Amniotic stem cell (primary cell): ENCODE results near the gene GRK1.

Experiments used
- DNase-seq: peaks from one replicate; lab custom pipeline; 2025; lab: John Stamatoyannopoulos, UW

Gene GRK1

GRCh38 chr13:113775451-113776145, 108.6 kb downstream of the GRK1 start:
- no peak for DNase-seq

- DNase-seq: no peak
These were observed 109.5 kb downstream of the GRK1 start for GRCh38 chr13:113776231-113777125.

DNA sequence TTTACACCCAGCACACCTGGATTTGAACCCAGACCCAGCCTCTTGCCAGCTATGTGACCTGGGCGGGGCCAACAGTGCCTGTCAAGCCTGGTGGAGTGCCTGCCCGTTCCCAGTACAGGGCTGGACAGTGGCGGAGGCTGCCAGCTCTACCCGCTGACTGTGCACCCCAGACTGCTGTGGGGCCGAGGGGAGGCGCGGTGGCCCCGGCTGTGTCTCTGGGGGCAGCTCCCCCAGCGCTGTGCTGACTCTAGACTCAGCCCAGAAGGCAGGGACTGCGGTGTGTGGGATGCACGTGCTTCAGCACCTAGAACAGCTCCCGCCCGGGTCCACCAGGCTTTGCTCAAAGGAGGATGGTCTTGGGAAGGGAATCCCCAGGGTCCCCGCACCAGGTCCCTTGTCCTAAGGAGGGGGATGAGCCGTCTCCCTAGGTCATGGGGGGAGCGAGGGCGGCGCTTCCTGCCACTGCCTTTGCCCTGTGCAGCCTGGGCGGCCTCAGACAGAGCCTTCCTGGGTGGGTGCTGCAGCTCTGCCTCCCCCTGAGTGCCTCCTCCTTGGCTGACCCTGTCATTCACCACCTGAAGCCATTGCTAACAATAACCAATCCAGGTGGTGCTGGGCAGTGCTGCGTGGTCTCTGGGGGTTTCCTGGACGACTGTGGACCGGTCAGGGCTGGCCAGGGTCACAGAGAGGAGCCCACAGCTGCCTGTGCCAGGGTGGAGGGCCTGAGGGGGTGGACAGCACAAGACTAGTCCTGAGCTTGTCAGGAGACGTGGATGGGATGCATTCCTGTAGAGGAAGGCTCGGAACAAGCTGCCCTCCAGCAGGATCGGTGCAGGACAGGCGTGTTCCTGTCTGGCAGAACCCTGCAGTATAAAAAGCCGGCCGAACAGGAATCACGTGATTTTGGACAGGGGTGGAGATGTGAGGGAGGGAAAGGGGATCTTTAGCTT, 110.6 kb downstream of the GRK1 start:
- no peak for DNase-seq

GRCh38 chr13:113781571-113781970, 114.6 kb downstream of the GRK1 start:
- no peak for DNase-seq

DNA sequence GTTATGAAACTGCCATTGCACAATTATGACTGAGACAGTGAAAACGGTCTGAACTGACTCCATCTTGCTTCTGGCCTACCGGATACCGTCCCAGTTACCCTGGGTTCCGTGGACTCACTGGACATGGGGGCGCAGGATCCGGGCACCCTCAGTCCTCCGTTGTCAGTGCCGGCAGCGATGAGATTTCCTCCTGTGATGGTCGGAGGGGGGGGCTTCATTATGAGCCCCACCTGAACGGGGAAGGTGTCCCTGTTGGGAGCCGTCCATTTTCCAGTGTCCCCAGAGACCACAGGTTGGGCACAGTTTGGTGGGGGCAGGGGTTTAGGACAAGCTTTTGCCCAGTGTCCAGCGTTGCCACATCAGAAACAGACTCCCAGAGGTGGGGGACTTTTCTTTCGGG, 115.5 kb downstream of the GRK1 start:
- no peak for DNase-seq

- no peak for DNase-seq
These were observed 116.3 kb downstream of the GRK1 start for GRCh38 chr13:113783200-113783881.

DNA sequence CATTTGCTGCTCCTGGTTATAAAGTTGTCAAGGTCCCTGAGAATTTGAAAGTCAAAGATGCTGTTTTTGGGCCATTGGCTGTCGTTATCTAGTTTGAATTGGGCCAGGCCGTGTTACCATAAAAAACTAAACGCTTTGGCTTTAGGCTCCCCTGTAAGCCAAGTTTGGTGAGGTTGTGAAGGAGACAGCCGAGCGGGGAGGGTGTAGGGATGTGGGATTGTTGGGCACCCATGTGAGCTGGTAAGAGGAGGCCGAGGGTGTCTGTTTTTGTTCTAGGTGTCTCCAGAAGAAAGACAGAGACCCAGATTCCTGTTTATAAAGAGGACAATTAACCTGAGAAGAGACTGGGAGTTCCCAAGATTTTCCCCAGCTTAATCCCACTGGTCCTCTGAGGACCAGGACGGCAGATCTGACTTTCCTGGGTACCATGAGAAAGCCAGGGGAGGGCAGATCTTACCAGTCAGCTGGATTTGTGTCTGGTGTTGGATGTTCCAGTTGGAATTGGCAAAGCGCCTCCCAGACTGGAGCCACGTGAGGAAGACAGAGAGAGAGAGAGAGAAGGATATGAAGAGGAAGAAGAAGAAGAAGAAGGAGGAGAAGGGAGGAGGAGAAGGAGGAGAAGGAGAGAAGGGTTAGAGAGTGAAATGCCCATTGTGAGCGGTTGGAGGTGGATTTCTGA, 117.1 kb downstream of the GRK1 start:
- DNase-seq: no peak

DNA sequence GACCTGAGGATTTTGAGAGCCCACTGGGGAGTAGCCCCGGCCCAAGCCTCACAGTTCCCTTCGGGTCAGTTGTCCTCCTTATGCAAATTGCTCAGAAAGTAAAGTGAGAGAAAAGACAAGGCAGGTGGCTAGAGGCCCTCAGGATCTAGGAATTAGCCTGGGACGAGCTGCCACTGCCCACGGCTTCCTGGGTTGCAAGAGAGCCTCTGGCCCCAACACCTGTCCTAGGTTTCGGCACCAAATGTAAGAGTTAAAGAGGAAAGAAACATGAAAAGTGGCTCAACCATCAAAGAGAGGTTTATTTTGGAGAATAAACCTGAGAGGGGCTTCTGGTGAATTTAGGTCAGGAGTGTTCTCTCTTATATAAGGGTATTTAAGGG, 117.6 kb downstream of the GRK1 start:
- no peak for DNase-seq

GRCh38 chr13:113785051-113786010, 118.3 kb downstream of the GRK1 start:
- DNase-seq: no peak

- DNase-seq: no peak
These were observed 119.3 kb downstream of the GRK1 start for GRCh38 chr13:113786262-113786841.
